SK-N-SH treated with all-trans-retinoic acid at 6 μM for 48 hours (cell line): ENCODE results near the gene POLK.

ENCODE experiments used
- ATAC-seq: fragments of 200-7000 bp; cut with Tn5 transposase; 3 replicates; pipeline ENCODE4 v1.9.1; 2020; ENCODE audit warnings: mild to moderate bottlenecking, moderate library complexity
- ARNTL ChIP-seq: fragments of 450-650 bp; formaldehyde crosslinking; IDR thresholded peaks from 2 replicates; pipeline ENCODE4 v1.5.0; 2020; ENCODE audit warnings: low read depth, mild to moderate bottlenecking, moderate library complexity, borderline replicate concordance
- BACH2 ChIP-seq: fragments of 250-450 bp; sonication (Bioruptor Pico); IDR thresholded peaks from 2 replicates; pipeline ENCODE4 v1.9.0; 2021; ENCODE audit warnings: mild to moderate bottlenecking, borderline replicate concordance
- CSDC2 ChIP-seq: fragments of 250-450 bp; sonication (Bioruptor Pico); IDR thresholded peaks from 2 replicates; pipeline ENCODE4 v1.5.0; 2020; ENCODE audit warnings: mild to moderate bottlenecking, moderate library complexity
- ESRRG ChIP-seq: fragments of 250-450 bp; sonication (Bioruptor Pico); IDR thresholded peaks from 2 replicates; pipeline ENCODE4 v1.6.1; 2021; ENCODE audit warnings: mild to moderate bottlenecking
- GLIS3 ChIP-seq: fragments of 250-450 bp; sonication (Bioruptor Pico); IDR thresholded peaks from 2 replicates; pipeline ENCODE4 v1.5.0; 2020; ENCODE audit warnings: mild to moderate bottlenecking, moderate library complexity
- ISL1 ChIP-seq: fragments of 250-450 bp; sonication (Bioruptor Pico); IDR thresholded peaks from 2 replicates; pipeline ENCODE4 v2.1.2; 2022; ENCODE audit warnings: mild to moderate bottlenecking, moderate library complexity
- OSR1 ChIP-seq: fragments of 250-450 bp; sonication (Bioruptor Pico); IDR thresholded peaks from 2 replicates; pipeline ENCODE4 v1.8.0; 2022; ENCODE audit warnings: moderate library complexity, mild to moderate bottlenecking, inconsistent platforms
- PPARA ChIP-seq: fragments of 250-450 bp; sonication (Bioruptor Pico); IDR thresholded peaks from 2 replicates; pipeline ENCODE4 v1.5.0; 2020; ENCODE audit warnings: mild to moderate bottlenecking, borderline replicate concordance
- RARB ChIP-seq: fragments of 250-450 bp; sonication (Bioruptor Pico); IDR thresholded peaks from 2 replicates; pipeline ENCODE4 v1.8.0; 2021; ENCODE audit warnings: mild to moderate bottlenecking, moderate library complexity
- SNAI2 ChIP-seq: fragments of 250-450 bp; sonication (Bioruptor Pico); IDR thresholded peaks from 2 replicates; pipeline ENCODE4 v1.5.0; 2020; ENCODE audit warnings: mild to moderate bottlenecking, moderate library complexity
- TCF4 ChIP-seq: fragments of 250-450 bp; sonication (Bioruptor Pico); IDR thresholded peaks from 2 replicates; pipeline ENCODE4 v1.8.0; 2021; ENCODE audit warnings: mild to moderate bottlenecking, moderate library complexity, borderline replicate concordance
- TOX ChIP-seq: fragments of 250-450 bp; sonication (Bioruptor Pico); IDR thresholded peaks from 2 replicates; pipeline ENCODE4 v1.8.0; 2021; ENCODE audit warnings: mild to moderate bottlenecking, moderate library complexity, borderline replicate concordance
- ZC3H10 ChIP-seq: fragments of 250-450 bp; sonication (Bioruptor Pico); IDR thresholded peaks from 2 replicates; pipeline ENCODE4 v1.5.1; 2021; ENCODE audit warnings: mild to moderate bottlenecking, moderate library complexity
- ZFP3 ChIP-seq: fragments of 250-450 bp; sonication (Bioruptor Pico); IDR thresholded peaks from 2 replicates; pipeline ENCODE4 v1.5.0; 2020; ENCODE audit warnings: mild to moderate bottlenecking, moderate library complexity
- ZFP30 ChIP-seq: fragments of 450-650 bp; formaldehyde crosslinking; IDR thresholded peaks from 2 replicates; pipeline ENCODE4 v1.5.0; 2022; ENCODE audit warnings: mild to moderate bottlenecking, moderate library complexity
- ZNF565 ChIP-seq: fragments of 450-650 bp; formaldehyde crosslinking; conservative IDR thresholded peaks from 2 replicates; pipeline ENCODE4 v1.5.0; 2020; ENCODE audit warnings: low read depth, mild to moderate bottlenecking, moderate library complexity
- ZNF70 ChIP-seq: fragments of 450-650 bp; formaldehyde crosslinking; IDR thresholded peaks from 2 replicates; pipeline ENCODE4 v1.5.0; 2020; ENCODE audit warnings: mild to moderate bottlenecking, moderate library complexity
- ZNF8 ChIP-seq: fragments of 450-650 bp; formaldehyde crosslinking; IDR thresholded peaks from 2 replicates; pipeline ENCODE4 v1.5.0; 2020; ENCODE audit warnings: mild to moderate bottlenecking, moderate library complexity
- TF ChIP-seq, protein P1 (sequence below): fragments of 250-450 bp; sonication (Bioruptor Pico); IDR thresholded peaks from 2 replicates; pipeline ENCODE4 v1.8.0; 2021; ENCODE audit warnings: low read depth, mild to moderate bottlenecking, moderate library complexity, borderline replicate concordance
- TF ChIP-seq, protein P2 (sequence below): fragments of 250-450 bp; sonication (Bioruptor Pico); IDR thresholded peaks from 2 replicates; pipeline ENCODE4 v1.8.0; 2020; ENCODE audit warnings: mild to moderate bottlenecking, moderate library complexity, borderline replicate concordance
- TF ChIP-seq, protein P3 (sequence below): fragments of 250-450 bp; sonication (Bioruptor Pico); IDR thresholded peaks from 2 replicates; pipeline ENCODE4 v1.5.0; 2020; ENCODE audit warnings: mild to moderate bottlenecking, moderate library complexity
- TF ChIP-seq, protein P4 (sequence below): fragments of 250-450 bp; sonication (Bioruptor Pico); IDR thresholded peaks from 2 replicates; pipeline ENCODE4 v1.5.1; 2020; ENCODE audit warnings: low read depth, mild to moderate bottlenecking, moderate library complexity

Gene POLK

DNA sequence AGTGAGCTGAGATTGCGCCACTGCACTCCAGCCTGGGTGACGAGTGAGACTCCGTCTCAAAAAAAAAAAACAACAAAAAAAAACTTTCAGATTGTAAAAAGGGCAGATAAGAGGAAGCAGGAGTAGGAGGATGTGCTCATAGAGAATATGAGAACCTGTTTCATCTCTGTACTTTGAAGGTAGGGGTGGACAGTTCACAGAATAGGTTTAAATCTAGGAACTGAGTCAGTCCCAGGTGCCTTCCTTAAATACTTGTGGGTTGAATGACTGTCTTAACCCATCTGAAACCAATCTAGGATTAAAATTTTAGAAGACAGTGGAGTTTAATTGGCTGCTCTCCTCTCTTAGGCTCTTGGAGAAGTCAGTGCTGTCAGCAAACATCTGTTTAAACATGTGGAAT is 12.4 kb downstream of the POLK start:
- ATAC-seq, result no peak

DNA sequence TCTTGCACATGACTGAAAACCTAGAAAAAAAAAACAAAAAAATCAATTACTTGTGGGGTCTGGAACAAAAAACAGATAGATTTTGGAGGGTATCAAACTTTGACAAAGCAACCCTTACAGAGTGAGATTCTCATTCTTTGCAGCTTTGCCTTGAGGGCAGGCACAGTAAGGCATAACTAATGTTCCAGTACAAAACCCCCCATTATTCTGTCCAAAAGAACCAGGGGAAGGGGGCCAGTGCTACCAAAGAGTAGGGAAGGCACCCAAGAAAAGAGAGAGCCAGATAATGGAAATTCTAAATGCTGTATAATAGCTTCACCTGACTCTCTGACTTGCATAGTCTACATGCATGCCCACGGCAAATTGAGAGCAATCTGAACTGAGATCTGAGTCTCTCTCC is 12.9 kb downstream of the POLK start:
- no peak for TF ChIP-seq ZNF8
- ATAC-seq, result no peak

More for the DNA sequence above, 12.4 kb downstream of the POLK start:
- TF ChIP-seq TOX (CRISPR knock-in tag) (no peak), ISL1 (CRISPR knock-in tag) (no peak), ZNF70 (CRISPR knock-in tag) (no peak), TCF4 (CRISPR knock-in tag) (no peak), RARB (CRISPR knock-in tag) (no peak), ZFP3 (CRISPR knock-in tag) (no peak)
- TF ChIP-seq, protein P1, sequence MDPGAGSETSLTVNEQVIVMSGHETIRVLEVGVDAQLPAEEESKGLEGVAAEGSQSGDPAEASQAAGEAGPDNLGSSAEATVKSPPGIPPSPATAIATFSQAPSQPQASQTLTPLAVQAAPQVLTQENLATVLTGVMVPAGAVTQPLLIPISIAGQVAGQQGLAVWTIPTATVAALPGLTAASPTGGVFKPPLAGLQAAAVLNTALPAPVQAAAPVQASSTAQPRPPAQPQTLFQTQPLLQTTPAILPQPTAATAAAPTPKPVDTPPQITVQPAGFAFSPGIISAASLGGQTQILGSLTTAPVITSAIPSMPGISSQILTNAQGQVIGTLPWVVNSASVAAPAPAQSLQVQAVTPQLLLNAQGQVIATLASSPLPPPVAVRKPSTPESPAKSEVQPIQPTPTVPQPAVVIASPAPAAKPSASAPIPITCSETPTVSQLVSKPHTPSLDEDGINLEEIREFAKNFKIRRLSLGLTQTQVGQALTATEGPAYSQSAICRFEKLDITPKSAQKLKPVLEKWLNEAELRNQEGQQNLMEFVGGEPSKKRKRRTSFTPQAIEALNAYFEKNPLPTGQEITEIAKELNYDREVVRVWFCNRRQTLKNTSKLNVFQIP (CRISPR knock-in tag), result no peak

DNA sequence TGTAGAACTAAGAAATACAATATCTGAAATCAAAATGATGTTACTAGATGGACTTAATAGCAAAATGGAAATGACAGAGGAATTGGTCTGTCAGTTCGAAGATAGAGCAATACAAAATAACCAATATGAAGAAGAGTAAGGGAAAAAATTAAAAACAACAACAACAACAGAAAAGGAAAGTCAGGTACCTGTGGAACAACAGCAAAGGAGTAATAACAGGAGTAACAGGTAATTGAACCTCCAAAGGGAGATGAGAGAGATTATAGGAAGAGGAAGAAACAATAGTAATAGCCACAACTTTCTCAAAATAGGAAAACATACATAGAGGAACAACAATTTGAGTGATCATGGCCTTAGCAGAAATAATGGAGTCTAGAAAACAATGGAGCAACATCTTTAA is 13.7 kb downstream of the POLK start:
- TF ChIP-seq TCF4 (CRISPR knock-in tag), result no peak
- TF ChIP-seq, protein P2, sequence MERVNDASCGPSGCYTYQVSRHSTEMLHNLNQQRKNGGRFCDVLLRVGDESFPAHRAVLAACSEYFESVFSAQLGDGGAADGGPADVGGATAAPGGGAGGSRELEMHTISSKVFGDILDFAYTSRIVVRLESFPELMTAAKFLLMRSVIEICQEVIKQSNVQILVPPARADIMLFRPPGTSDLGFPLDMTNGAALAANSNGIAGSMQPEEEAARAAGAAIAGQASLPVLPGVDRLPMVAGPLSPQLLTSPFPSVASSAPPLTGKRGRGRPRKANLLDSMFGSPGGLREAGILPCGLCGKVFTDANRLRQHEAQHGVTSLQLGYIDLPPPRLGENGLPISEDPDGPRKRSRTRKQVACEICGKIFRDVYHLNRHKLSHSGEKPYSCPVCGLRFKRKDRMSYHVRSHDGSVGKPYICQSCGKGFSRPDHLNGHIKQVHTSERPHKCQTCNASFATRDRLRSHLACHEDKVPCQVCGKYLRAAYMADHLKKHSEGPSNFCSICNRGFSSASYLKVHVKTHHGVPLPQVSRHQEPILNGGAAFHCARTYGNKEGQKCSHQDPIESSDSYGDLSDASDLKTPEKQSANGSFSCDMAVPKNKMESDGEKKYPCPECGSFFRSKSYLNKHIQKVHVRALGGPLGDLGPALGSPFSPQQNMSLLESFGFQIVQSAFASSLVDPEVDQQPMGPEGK (CRISPR knock-in tag), result no peak
- TF ChIP-seq RARB (CRISPR knock-in tag), result no peak
- no peak for TF ChIP-seq PPARA (CRISPR knock-in tag)
- no peak for TF ChIP-seq CSDC2 (CRISPR knock-in tag)
- TF ChIP-seq, protein P1 (CRISPR knock-in tag), result no peak
- TF ChIP-seq, protein P3, sequence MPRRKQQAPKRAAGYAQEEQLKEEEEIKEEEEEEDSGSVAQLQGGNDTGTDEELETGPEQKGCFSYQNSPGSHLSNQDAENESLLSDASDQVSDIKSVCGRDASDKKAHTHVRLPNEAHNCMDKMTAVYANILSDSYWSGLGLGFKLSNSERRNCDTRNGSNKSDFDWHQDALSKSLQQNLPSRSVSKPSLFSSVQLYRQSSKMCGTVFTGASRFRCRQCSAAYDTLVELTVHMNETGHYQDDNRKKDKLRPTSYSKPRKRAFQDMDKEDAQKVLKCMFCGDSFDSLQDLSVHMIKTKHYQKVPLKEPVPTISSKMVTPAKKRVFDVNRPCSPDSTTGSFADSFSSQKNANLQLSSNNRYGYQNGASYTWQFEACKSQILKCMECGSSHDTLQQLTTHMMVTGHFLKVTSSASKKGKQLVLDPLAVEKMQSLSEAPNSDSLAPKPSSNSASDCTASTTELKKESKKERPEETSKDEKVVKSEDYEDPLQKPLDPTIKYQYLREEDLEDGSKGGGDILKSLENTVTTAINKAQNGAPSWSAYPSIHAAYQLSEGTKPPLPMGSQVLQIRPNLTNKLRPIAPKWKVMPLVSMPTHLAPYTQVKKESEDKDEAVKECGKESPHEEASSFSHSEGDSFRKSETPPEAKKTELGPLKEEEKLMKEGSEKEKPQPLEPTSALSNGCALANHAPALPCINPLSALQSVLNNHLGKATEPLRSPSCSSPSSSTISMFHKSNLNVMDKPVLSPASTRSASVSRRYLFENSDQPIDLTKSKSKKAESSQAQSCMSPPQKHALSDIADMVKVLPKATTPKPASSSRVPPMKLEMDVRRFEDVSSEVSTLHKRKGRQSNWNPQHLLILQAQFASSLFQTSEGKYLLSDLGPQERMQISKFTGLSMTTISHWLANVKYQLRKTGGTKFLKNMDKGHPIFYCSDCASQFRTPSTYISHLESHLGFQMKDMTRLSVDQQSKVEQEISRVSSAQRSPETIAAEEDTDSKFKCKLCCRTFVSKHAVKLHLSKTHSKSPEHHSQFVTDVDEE (CRISPR knock-in tag), result no peak
- no peak for TF ChIP-seq ZNF8
- no peak for ATAC-seq

DNA sequence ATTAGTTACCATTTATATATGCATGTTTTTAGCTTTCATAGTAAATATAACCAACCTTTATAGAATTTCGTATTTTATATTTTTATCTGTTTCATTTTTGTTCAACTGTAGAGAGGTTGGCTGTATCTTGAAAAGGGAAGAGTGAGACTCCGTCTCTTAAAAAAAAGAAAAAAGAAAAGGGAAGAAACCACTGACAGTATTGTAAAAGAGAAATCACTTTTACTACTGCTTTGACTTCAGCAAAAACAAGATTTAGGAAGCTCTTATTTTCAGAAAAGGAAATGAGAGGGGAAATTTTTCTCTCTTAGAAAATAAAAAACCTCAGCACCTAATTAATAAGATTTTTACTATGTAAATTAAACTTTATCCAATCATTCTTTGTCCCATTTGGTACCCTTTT is 14.4 kb downstream of the POLK start:
- no peak for ATAC-seq
- TF ChIP-seq, protein P2 (CRISPR knock-in tag), result no peak
- TF ChIP-seq GLIS3 (CRISPR knock-in tag) (no peak), ZFP30 (CRISPR knock-in tag) (no peak), ISL1 (CRISPR knock-in tag) (no peak), ZNF8 (no peak), ARNTL (CRISPR knock-in tag) (no peak), SNAI2 (no peak), OSR1 (CRISPR knock-in tag) (no peak), PPARA (CRISPR knock-in tag) (no peak), ESRRG (no peak), ZC3H10 (no peak), RARB (CRISPR knock-in tag) (no peak), BACH2 (CRISPR knock-in tag) (no peak), CSDC2 (CRISPR knock-in tag) (no peak), ZNF565 (CRISPR knock-in tag) (no peak), ZFP3 (CRISPR knock-in tag) (no peak), TOX (CRISPR knock-in tag) (no peak)
- TF ChIP-seq, protein P3 (CRISPR knock-in tag), result no peak
- TF ChIP-seq, protein P4, sequence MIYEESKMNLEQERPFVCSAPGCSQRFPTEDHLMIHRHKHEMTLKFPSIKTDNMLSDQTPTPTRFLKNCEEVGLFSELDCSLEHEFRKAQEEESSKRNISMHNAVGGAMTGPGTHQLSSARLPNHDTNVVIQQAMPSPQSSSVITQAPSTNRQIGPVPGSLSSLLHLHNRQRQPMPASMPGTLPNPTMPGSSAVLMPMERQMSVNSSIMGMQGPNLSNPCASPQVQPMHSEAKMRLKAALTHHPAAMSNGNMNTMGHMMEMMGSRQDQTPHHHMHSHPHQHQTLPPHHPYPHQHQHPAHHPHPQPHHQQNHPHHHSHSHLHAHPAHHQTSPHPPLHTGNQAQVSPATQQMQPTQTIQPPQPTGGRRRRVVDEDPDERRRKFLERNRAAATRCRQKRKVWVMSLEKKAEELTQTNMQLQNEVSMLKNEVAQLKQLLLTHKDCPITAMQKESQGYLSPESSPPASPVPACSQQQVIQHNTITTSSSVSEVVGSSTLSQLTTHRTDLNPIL (CRISPR knock-in tag), result no peak
